ENCODE data around the gene SLC24A5. TPM values are rescaled to one million over a fixed set of nuclear protein-coding genes. Genes with fewer than 3 reads are reported as not detected.

The SLC24A5 gene
- total RNA-seq, 1 experiment from 2014 or later = not detected

GRCh38 chr15:48175126-48175525, 54.3 kb downstream of the SLC24A5 start:
- CTCF ChIA-PET = no interaction called here
- H3K27ac Mint-ChIP-seq (ENCODE audit: unreplicated experiment) = no peak overlapping the region
- no peaks in the 10 kb centered on the region for H3K4me1 Mint-ChIP-seq (ENCODE audit: low read depth, unreplicated experiment)
- H3K9me3 Mint-ChIP-seq (ENCODE audit: low read depth, unreplicated experiment) = no peaks in the 10 kb centered on the region
- intact Hi-C loops (cut with micrococcal nuclease; ENCODE audit: unreplicated experiment) = no loop called here
- H3K27me3 Mint-ChIP-seq (ENCODE audit: unreplicated experiment) = no peaks in the 10 kb centered on the region
- H3K36me3 Mint-ChIP-seq (ENCODE audit: insufficient read depth, unreplicated experiment) = peaks cover 7% of the 10 kb centered on the region
- no peak overlapping the region for H3K4me3 Mint-ChIP-seq (ENCODE audit: low read depth, unreplicated experiment)
- no TSS peak for BruUV-seq (replicated peaks)
- TF ChIP-seq CTCF (IDR thresholded peaks at IDR 0.05; ENCODE audit: unreplicated experiment) = no peak
- no peak for DNase-seq

GRCh38 chr15:48176112-48176511, 55.3 kb downstream of the SLC24A5 start:
- Mint-ChIP-seq H3K9me3 (ENCODE audit: low read depth, unreplicated experiment) (no peaks in the 10 kb centered on the region), H3K27ac (ENCODE audit: unreplicated experiment) (no peak overlapping the region), H3K4me3 (ENCODE audit: low read depth, unreplicated experiment) (no peak overlapping the region), H3K36me3 (ENCODE audit: insufficient read depth, unreplicated experiment) (peaks cover 7% of the 10 kb centered on the region), H3K27me3 (ENCODE audit: unreplicated experiment) (no peaks in the 10 kb centered on the region), H3K4me1 (ENCODE audit: low read depth, unreplicated experiment) (no peaks in the 10 kb centered on the region)
- DNase-seq = no peak
- BruUV-seq (replicated peaks) = no TSS peak
- intact Hi-C loops (cut with micrococcal nuclease; ENCODE audit: unreplicated experiment) = no loop called here
- no peak for TF ChIP-seq CTCF (IDR thresholded peaks at IDR 0.05; ENCODE audit: unreplicated experiment)
- CTCF ChIA-PET = no interaction called here

- H3K27me3 Mint-ChIP-seq (ENCODE audit: unreplicated experiment) = no peaks in the 10 kb centered on the region
- peak overlapping the region; percentile 73 for H3K4me3 Mint-ChIP-seq (ENCODE audit: low read depth, unreplicated experiment)
- no peak overlapping the region for H3K27ac Mint-ChIP-seq (ENCODE audit: unreplicated experiment)
- no peak for DNase-seq
- TSS peak; percentile 52 for BruUV-seq (replicated peaks)
- H3K36me3 Mint-ChIP-seq (ENCODE audit: insufficient read depth, unreplicated experiment) = peaks cover 7% of the 10 kb centered on the region
- H3K9me3 Mint-ChIP-seq (ENCODE audit: low read depth, unreplicated experiment) = no peaks in the 10 kb centered on the region
- intact Hi-C loops (cut with micrococcal nuclease; ENCODE audit: unreplicated experiment) = no loop called here
- CTCF ChIA-PET = interaction anchor here (0.7 kb wide), 1 partner anchor 987 kb away, joined by 3 read pairs; no protein-coding TSS in a partner anchor
- TF ChIP-seq CTCF (IDR thresholded peaks at IDR 0.05; ENCODE audit: unreplicated experiment) = no peak
- H3K4me1 Mint-ChIP-seq (ENCODE audit: low read depth, unreplicated experiment) = no peaks in the 10 kb centered on the region
These were observed 56.2 kb downstream of the SLC24A5 start for GRCh38 chr15:48176957-48177356.

GRCh38 chr15:48177383-48177765, 56.6 kb downstream of the SLC24A5 start:
- CTCF ChIA-PET = interaction anchor here (0.7 kb wide), 1 partner anchor 987 kb away, joined by 3 read pairs; no protein-coding TSS in a partner anchor
- intact Hi-C loops (cut with micrococcal nuclease; ENCODE audit: unreplicated experiment) = no loop called here
- no TSS peak for BruUV-seq (replicated peaks)
- H3K4me1 Mint-ChIP-seq (ENCODE audit: low read depth, unreplicated experiment) = no peaks in the 10 kb centered on the region
- no peak for TF ChIP-seq CTCF (IDR thresholded peaks at IDR 0.05; ENCODE audit: unreplicated experiment)
- peak overlapping the region; percentile 73 for H3K4me3 Mint-ChIP-seq (ENCODE audit: low read depth, unreplicated experiment)
- no peaks in the 10 kb centered on the region for H3K9me3 Mint-ChIP-seq (ENCODE audit: low read depth, unreplicated experiment)
- H3K27ac Mint-ChIP-seq (ENCODE audit: unreplicated experiment) = peak overlapping the region; percentile 68
- no peaks in the 10 kb centered on the region for H3K27me3 Mint-ChIP-seq (ENCODE audit: unreplicated experiment)
- H3K36me3 Mint-ChIP-seq (ENCODE audit: insufficient read depth, unreplicated experiment) = peaks cover 7% of the 10 kb centered on the region
- no peak for DNase-seq
